GM12878 (cell line): Measurements from ENCODE around the gene GANAB. TPM values are rescaled to one million over a fixed set of nuclear protein-coding genes. Genes with fewer than 3 reads are reported as not detected.

ENCODE experiments used
- BCL3 ChIP-seq: IDR thresholded peaks from 2 replicates; pipeline ENCODE4 v1.6.1; 2011; ENCODE audit warnings: borderline replicate concordance, low read depth, mild to moderate bottlenecking, moderate library complexity, low read length; ENCODE audit not compliant: insufficient read depth, poor library complexity, severe bottlenecking
- BHLHE40 ChIP-seq, 2 experiments: fragments of 450-650 bp in 1 of 2; IDR thresholded peaks; 2 replicates each; pipeline ENCODE4 v1.6.1; 2011 to 2017; ENCODE audit warnings: low read depth in 2 of 2, borderline replicate concordance in 1 of 2, improper control_type of control experiment in 1 of 2, low read length in 1 of 2, mild to moderate bottlenecking in 1 of 2
- CBFB ChIP-seq: IDR thresholded peaks from 2 replicates; pipeline ENCODE4 v1.6.1; 2016; ENCODE audit warnings: antibody characterized with exemption, low read depth
- CBX3 ChIP-seq: fragments of 200-600 bp; sonication (generic); IDR thresholded peaks from 2 replicates; pipeline ENCODE4 v1.6.1; 2016; ENCODE audit warnings: low read depth, borderline replicate concordance
- CBX5 ChIP-seq: sonication (generic); IDR thresholded peaks from 2 replicates; pipeline ENCODE4 v1.6.1; 2016; ENCODE audit warnings: low read depth, moderate library complexity, mild to moderate bottlenecking, inconsistent platforms
- EP300 ChIP-seq, 2 experiments: fragments of 150-350 bp in 1 of 2; IDR thresholded peaks; 2 replicates each; pipeline ENCODE4 v1.6.1; 2011 to 2012; ENCODE audit warnings: low read depth in 2 of 2, low read length in 2 of 2, borderline replicate concordance in 1 of 2, improper control_type of control experiment in 1 of 2, inconsistent platforms in 1 of 2; ENCODE audit not compliant: control insufficient read depth in 1 of 2
- HDGF ChIP-seq: fragments of 450-650 bp; IDR thresholded peaks from 2 replicates; pipeline ENCODE4 v1.6.1; 2016; ENCODE audit warnings: antibody characterized with exemption
- IKZF1 ChIP-seq: fragments of 450-650 bp; conservative IDR thresholded peaks from 2 replicates; pipeline ENCODE4 v1.6.1; 2017; ENCODE audit warnings: antibody characterized with exemption, mild to moderate bottlenecking
- IRF3 ChIP-seq: fragments of 450-650 bp; IDR thresholded peaks from 2 replicates; pipeline ENCODE4 v1.6.1; 2014; ENCODE audit warnings: mild to moderate bottlenecking
- IRF4 ChIP-seq: IDR thresholded peaks from 2 replicates; pipeline ENCODE4 v1.6.1; 2011; ENCODE audit warnings: low read depth, low read length
- NFIC ChIP-seq: IDR thresholded peaks from 2 replicates; pipeline ENCODE4 v1.6.1; 2012; ENCODE audit warnings: low read depth, mild to moderate bottlenecking, inconsistent platforms, low read length, moderate library complexity
- NR2C2 ChIP-seq: IDR thresholded peaks from 2 replicates; pipeline ENCODE4 v1.6.1; 2011; ENCODE audit warnings: borderline replicate concordance, low read depth; ENCODE audit not compliant: control insufficient read depth, insufficient read length
- PML ChIP-seq: IDR thresholded peaks from 2 replicates; pipeline ENCODE4 v1.6.1; 2012; ENCODE audit warnings: low read length, inconsistent platforms
- RCOR1 ChIP-seq: conservative IDR thresholded peaks from 2 replicates; pipeline ENCODE4 v1.6.1; 2012; ENCODE audit warnings: low read depth, low read length, improper control_type of control experiment
- SMARCA5 ChIP-seq: fragments of 450-650 bp; IDR thresholded peaks from 2 replicates; pipeline ENCODE4 v1.6.1; 2017; ENCODE audit warnings: mild to moderate bottlenecking
- SMC3 ChIP-seq: IDR thresholded peaks from 2 replicates; pipeline ENCODE4 v1.6.1; 2011; ENCODE audit warnings: low read length, improper control_type of control experiment, borderline replicate concordance
- SPI1 ChIP-seq: IDR thresholded peaks from 2 replicates; pipeline ENCODE4 v1.6.1; 2011; ENCODE audit warnings: low read depth, mild to moderate bottlenecking, low read length, moderate library complexity, borderline replicate concordance; ENCODE audit not compliant: insufficient read depth
- SREBF2 ChIP-seq: IDR thresholded peaks from 2 replicates; pipeline ENCODE4 v1.6.1; 2012; ENCODE audit warnings: mild to moderate bottlenecking, low read length
- TBL1XR1 ChIP-seq: IDR thresholded peaks from 2 replicates; pipeline ENCODE4 v1.6.1; 2012; ENCODE audit warnings: low read depth, low read length, improper control_type of control experiment
- USF1 ChIP-seq: IDR thresholded peaks from 2 replicates; pipeline ENCODE4 v1.6.1; 2011; ENCODE audit warnings: borderline replicate concordance, low read depth, mild to moderate bottlenecking, moderate library complexity, mixed read lengths, low read length; ENCODE audit not compliant: insufficient read depth; ENCODE audit errors: extremely low read length
- ZNF217 ChIP-seq: fragments of 450-650 bp; IDR thresholded peaks from 2 replicates; pipeline ENCODE4 v1.6.1; 2017; ENCODE audit warnings: antibody characterized with exemption, mild to moderate bottlenecking
- ZNF592 ChIP-seq: fragments of 450-650 bp; IDR thresholded peaks from 2 replicates; pipeline ENCODE4 v1.6.1; 2017; ENCODE audit warnings: mild to moderate bottlenecking, moderate library complexity
- ZNF622 ChIP-seq: fragments of 450-650 bp; IDR thresholded peaks from 2 replicates; pipeline ENCODE4 v1.6.1; 2017; ENCODE audit warnings: mild to moderate bottlenecking, inconsistent platforms
- polyA plus RNA-seq, 11 experiments: library from polyadenylated mRNA; depleted of rRNA in 4 of 11; unstranded in 6 of 11; stranded (reverse) in 5 of 11; fragments of >200 nt; fragmentation: Nextera tagmentation in 4 of 11; fragmentation: Illumina TruSeq in 1 of 11; extraction: Ambion mirVana in 4 of 11; extraction: Trizol in 1 of 11; gene quantifications; 1 replicate in 1 of 11; 2 replicates in 10 of 11; pipeline versions ENCODE4 v1.2.1 to v1.2.3, GENCODE V29; 2011 to 2016; ENCODE audit warnings: inconsistent platforms in 2 of 11, missing spikeins in 2 of 11, low read depth in 1 of 11
- total RNA-seq, 4 experiments: library from RNA; depleted of rRNA in 3 of 4; stranded (reverse); fragments of >200 nt in 3 of 4; fragmentation: Illumina TruSeq in 1 of 4; extraction: Trizol in 1 of 4; gene quantifications; 2 replicates each; pipeline versions ENCODE4 v1.2.1 to v1.2.3, GENCODE V29; 2013 to 2021

The GANAB gene
- total and polyA plus RNA-seq, 10 of the 15 experiments (the other 5 are each of a cell fraction or from before 2014, with no cell fraction given): 4.5 to 175 (median 102) TPM

GRCh38 chr11:62645946-62646824 lies at the start of gene GANAB (continued):
- TF ChIP-seq NFIC (no peak), IRF3 (no peak; the same call in 1 of the 2 replicates), TBL1XR1 (no peak), USF1 (no peak), HDGF (0 out of 2 replicates have a peak, but pooled peaks have one; percentile 39), PML (peak; percentile 81; the same call in 1 of the 2 replicates), ZNF217 (no peak), SREBF2 (no peak), CBX5 (no peak), SMC3 (no peak), SPI1 (no peak), SMARCA5 (no peak), IKZF1 (peak; percentile 70), BHLHE40 (IDR thresholded peaks at IDR 0.05; ENCODE audit: borderline replicate concordance in 1 of 2, low read depth in 2 of 2, low read length in 1 of 2) (peak; percentile 3 to 7; a peak in 1 of 4 replicates), ZNF622 (no peak), NR2C2 (no peak), CBFB (peak; percentile 63), EP300 (IDR thresholded peaks at IDR 0.05; ENCODE audit: borderline replicate concordance in 1 of 2, control insufficient read depth in 1 of 2, low read depth in 2 of 2, low read length in 2 of 2) (no peak), ZNF592 (no peak), BCL3 (peak; percentile 86), RCOR1 (no peak), IRF4 (no peak), CBX3 (no peak)
